A549 treated with DMSO at 1 μM for 4 hours (cell line): ENCODE results near the gene SYT15. TPM values are rescaled to one million over a fixed set of nuclear protein-coding genes. Genes with fewer than 3 reads are reported as not detected.

Source experiments
- total RNA-seq: library from RNA; stranded (reverse); fragments of 200-300 nt; extraction: Qiagen RNA extraction; gene quantifications from 5 replicates; pipeline ENCODE4 v1.2.3, GENCODE V29; 2022; ENCODE audit warnings: low read depth

SYT15 gene
- 2.8 to 3.4 TPM (median 3.2 TPM) in 5 replicates for total RNA-seq

GRCh38 chr10:46578474-46579178 is at the start of gene SYT15:
TSS of gene SYT15 (plus strand) at chr10:46579128. CDS start at chr10:46579169, 41 bp downstream.

GRCh38 chr10:46556515-46557318 is 22.2 kb upstream of the SYT15 start, which contains the start of gene GPRIN2:
TSS of gene GPRIN2 (minus strand) at chr10:46556658. CDS start at chr10:46550736, 5,922 bp downstream.

Other genes starting within 250 kb of the SYT15 start
- gene ANXA8L1, start 203.4 kb upstream of the SYT15 start, total RNA-seq: 87.4 to 123 TPM (median 98.7 TPM) in 5 replicates
- 35.0 to 49.7 TPM (median 43.3 TPM) in 5 replicates for gene NPY4R, start 113.2 kb upstream of the SYT15 start, total RNA-seq
- 24.9 to 35.1 TPM (median 29.0 TPM) in 5 replicates for gene GPRIN2, start 22.5 kb upstream of the SYT15 start, total RNA-seq